ENCODE results near the gene DKC1.

GRCh38 chrX:154734061-154734781, 28.4 kb upstream of the DKC1 start:
- TF ChIP-seq CTCF (IDR thresholded peaks at IDR 0.05) (no peak), POLR2A (IDR thresholded peaks at IDR 0.05) (peak in 1 of 3 donors; percentile 6)

All from body of pancreas (tissue), 4 donors.